GM18907 (cell line): ENCODE measurements around the gene TFDP1.
"Not testable (repeated sequence)": the region's sequence is repeated elsewhere in the genome, so short reads cannot be mapped to it uniquely, and the experiment has no call there.

ENCODE experiments used
- ATAC-seq: cut with Tn5 transposase; IDR thresholded peaks from one replicate; pipeline ENCODE4 v1.9.1; 2021; ENCODE audit warnings: mild to moderate bottlenecking, moderate library complexity; ENCODE audit not compliant: unreplicated experiment

TFDP1 gene

DNA sequence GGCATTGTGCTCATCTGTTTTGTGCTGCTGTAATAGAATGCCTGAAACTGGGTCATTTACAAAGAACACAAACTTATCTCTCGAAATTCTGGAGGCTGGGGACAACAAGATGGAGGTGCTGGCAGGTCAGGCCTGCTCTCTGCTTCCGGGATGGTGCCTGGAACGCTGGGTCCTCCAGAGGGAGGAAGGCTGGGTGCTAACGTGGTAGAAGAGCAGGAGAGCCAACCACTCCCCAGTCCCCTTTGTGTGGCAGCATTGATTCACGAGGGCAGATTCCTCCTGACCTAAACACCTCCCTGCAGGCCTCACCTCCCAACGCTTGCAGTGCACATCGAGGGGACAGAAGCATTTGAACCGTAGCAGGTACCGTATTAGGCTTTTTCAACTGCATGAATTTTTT is 34.1 kb upstream of the TFDP1 start:
- ATAC-seq = no peak

DNA sequence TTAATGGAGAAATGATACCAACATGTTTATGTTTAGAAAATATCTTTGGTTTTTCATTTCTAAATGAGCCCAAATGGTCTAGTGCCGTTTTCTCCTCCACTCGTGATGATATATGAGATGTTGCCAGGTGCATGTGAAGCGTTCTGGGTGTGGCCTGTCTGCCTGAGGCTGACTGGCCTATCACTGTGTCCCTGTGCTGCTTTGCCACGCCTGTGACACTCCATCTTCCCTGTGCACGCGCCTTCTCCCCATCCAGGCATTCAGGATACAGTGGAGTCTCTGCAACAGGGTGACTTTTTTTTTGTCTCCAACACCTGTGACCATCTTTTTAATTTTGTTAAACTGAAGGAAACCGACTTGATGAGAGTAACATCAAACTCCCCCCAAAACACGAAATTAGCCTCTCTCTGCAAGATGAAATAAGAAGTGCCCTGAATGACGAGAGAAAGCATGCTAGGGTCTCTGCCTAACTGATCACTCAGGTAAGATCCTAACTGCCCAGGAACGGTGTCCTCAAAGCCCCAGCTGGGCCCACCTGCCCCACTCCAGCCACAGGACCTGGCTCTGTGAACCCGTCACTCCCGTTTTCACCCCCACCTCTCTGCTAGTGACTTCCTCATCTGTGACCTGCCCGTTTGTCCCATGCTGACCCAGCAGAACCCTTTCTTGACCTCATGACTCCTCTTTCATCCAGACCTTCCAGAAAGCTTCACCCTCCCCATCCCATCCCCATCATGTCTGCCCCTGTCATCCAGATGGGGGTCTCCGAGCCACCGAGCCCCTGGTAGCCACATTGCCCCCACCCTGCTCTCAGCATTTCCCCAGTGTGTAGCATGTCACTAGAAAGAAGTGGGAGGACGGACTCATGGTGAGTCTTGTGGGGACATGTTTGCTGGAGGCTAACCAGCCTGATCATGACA is 33.2 kb upstream of the TFDP1 start:
- no peak for ATAC-seq

DNA sequence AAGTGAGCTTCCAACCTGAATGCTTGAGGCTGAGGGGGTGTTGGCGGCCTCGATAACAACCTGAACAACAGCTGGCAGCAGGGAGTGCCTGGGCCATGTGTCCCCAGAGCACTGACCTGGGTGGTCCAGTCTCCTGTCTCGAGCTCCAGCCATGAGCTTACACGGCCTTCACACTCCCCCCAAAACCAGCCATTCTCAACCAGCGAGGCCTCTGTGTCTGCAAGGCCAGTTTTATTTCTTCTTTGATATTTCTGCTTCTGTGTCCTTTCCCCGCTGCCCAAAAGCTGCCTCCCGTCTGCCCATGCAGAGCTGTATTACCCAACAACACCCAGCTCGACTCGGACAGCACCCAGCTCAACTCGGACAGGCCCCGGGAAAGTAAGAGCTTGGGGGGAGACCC is 32.5 kb upstream of the TFDP1 start:
- no peak for ATAC-seq

DNA sequence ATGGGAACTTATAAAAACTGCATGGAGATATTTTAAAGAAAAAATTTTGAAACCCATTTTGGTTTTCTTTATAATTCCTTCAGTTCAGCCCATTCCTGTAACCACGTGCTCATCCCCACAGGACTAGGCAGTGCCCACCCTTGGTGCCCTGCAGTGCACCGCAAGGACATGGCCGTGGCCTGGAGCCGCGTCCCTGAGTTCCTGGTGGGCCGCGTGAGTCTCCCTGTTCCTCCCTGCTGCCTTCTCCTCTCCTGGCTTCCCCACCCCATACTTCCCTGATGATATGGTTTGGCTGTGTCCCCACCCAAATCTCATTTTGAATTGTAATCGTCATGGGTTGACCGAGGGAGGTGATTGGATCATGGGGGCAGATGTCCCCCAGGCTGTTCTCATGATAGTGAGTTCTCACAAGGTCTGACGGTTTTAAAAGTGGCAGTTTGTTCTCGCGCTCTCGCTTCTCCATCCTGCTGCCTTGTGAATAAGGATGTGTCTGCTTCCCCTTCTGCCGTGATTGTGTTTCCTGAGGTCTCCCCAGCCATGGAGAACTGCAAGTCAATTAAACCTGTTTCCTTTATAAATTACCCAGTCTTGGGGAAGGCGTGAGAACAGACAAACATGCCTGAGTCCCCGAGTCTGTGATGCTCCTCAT is 31.6 kb upstream of the TFDP1 start:
- no peak for ATAC-seq

DNA sequence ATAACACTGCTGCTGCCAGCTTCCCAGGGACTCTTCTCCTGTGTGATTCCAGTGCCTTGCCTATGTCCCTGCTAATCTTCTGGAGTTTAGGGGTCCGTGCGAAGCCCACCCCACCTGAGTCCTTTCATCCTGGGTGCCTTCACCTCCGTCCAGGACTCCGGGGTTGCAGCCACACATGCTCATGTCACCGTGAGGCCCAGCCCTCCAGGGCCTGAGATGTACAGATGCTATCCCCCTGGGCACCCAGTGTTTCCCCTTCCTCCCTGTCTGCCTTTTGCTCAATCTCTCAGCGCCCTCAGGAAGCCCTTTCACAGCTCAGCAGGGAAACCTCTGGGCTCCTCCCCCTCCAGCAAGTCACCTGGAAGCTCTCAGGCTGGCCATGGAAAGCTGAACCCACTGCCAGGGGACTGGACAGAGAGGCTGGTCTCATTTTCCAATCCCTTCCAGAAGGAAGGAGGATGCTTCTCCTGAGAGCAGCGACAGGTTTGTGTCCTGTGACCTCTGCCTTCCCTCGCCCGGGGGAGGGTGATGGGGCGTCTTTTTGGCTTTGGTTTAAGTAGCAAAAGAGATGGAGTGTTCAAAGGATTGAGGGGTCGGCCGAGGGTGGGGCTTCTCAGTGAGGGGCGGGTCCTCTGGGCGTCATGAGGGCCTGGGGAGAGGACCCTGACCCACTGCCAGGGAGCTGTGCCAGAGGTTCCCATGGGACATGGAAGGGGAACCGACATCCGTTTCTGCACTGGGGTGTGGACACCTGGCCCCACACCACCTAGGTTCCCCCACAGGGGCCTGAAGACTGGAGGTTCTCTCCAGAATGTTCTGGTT is 30.8 kb upstream of the TFDP1 start:
- ATAC-seq = no peak

DNA sequence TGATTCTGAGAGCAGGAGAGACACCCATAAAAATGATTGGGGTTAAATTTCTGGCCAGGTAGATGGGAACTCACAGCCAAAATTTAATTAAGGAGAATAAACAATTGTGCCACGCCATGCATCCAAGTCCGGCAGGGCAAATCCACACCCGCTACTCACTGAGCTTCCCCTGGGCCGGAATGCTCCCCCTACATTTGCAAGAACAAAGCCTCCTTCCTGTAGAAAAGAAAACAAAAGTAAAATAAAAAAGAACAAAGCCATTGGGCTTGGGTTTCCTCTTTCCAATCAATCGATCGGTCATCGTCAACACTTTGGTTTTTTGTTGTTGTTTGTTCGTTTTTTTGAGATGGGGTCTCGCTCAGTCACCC is 30.2 kb upstream of the TFDP1 start:
- ATAC-seq = no peak

DNA sequence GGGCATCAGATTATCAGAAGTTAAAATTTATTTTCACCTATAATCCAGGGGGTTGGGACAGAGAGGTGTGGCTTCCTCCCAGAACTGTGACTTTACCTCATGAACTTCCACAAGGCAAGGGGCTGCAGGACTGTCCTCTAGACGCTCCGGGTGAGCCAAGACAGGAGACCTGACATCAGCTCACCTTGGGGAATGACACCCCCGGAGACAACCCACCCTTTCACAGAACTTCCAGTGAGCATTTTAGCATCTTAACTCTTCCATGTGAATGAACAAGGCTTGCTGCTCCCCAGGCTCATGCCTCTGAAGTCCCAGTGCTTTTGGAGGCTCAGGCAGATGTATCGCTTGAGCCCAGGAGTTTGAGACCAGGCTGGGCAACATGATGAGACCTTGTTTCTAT is 29.4 kb upstream of the TFDP1 start:
- no peak for ATAC-seq

DNA sequence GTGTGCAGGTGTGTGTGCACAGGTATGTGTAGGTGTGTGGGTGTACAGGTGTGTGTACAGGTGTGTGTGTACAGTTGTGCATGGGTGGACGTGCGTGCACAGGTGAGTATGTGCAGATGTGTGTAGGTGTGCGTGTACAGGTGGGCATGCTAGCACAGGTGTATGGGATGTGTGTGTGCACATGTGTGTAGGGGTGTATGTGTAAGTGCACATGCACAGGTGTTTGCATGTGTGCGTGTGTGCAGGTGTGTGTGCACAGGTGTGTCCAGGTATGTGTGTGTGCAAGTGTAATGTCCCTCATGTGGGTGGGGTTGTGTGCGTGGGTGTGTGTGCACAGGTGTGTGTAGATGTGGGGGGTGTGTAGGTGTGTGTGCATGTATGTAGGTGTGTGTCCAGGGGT is 27.5 kb upstream of the TFDP1 start:
- ATAC-seq = no peak

DNA sequence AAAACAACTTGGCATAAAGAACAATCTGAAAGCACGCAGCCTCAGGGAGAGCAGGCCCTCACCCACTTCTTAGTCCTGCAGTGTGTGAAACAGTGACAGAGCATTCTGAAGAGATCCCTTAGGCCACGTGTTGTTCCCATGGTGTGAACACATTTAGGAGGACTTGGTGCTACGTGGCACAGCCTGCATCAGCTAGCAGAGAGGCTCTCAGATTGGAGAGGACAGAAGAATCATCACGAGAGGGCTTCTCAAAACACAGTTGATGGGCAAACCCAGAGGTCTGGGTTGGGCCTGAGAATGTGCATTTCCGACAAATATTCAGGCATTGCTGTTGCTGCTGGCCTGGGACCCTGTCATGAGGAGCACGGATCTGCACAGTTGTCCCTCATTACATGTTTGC is 26.1 kb upstream of the TFDP1 start:
- ATAC-seq = no peak

DNA sequence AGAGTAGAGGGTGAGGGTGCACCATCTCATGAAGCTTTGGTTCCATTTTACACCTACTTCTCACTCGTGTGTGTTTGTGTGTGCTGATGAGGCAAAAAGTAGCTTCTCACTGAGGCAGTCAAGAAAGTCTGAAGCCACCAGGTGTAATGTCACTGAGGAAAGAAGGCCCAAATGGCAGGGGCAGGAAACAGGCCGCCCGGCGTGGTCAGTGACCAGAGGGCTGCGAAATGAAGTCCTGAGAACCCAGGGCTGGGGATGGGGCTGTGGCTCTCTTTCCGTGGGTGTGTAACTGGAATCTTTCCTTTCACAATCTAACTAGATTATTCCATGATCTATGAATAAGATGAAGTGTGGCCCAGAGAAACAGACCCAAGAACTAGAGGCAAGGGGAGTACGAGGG is 25.5 kb upstream of the TFDP1 start:
- ATAC-seq = no peak

DNA sequence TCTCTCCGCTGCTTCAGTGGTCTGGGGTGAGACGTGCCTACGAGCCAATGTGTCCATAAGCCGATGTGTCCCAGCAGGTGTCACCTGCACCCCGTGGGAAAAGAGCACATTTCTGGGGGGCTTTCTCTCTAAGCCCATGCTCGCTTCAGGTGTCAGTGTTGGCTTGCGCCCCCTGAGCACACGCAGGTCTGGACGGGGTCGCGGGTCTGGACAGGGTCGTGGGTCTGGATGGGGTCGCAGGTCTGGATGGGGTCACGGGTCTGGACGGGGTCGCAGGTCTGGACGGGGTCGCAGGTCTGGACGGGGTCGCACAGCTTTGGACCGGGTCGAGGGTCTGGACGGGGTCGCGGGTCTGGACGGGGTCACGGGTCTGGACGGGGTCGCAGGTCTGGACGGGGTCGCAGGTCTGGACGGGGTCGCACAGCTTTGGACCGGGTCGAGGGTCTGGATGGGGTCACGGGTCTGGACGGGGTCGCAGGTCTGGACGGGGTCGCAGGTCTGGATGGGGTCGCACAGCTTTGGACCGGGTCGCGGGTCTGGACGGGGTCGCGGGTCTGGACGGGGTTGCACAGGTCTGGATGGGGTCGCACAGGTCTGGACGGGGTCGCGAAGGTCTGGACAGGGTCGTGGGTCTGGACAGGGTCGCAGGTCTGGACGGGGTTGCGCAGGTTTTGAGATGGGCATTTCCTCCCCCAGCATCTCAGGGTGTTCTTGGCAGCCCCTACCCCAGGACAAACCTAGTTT is 24.5 kb upstream of the TFDP1 start:
- no peak for ATAC-seq

DNA sequence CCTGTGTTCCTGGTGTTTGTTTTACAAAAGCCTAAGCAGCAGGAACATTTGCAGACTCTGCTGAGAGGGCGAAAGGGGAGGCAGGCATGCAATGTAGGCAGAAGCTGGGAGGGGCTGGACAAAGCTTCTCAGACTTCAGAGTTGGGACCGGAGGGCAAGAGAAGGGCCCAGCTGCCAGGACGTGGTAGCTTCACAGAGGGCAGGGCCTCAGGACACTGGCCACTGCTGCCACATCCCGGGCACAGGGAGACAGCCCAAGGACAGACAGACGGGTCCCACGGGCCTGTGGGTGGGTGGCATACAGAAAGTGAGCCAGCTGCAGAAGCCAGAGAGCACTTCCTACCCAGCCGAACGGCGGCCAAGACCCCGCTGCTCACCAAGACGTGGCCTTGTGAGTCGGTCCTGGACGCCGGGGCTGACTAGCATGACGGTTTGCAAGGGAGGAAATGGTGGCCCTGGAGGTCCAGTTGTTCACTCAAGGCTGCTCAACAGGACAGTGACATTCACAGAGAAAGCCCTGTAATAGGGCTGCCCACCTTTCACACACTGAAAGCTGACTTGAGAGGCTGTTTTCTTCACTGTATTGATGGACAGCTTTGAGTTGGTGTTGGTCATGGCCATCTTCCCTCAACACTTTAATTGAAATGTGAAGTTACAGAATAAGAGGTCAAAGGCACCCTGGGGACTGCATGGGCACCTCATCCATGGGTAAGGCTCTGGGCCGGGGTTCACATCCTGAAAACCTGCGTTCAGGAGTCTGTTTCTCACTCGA is 23.7 kb upstream of the TFDP1 start:
- no peak for ATAC-seq

DNA sequence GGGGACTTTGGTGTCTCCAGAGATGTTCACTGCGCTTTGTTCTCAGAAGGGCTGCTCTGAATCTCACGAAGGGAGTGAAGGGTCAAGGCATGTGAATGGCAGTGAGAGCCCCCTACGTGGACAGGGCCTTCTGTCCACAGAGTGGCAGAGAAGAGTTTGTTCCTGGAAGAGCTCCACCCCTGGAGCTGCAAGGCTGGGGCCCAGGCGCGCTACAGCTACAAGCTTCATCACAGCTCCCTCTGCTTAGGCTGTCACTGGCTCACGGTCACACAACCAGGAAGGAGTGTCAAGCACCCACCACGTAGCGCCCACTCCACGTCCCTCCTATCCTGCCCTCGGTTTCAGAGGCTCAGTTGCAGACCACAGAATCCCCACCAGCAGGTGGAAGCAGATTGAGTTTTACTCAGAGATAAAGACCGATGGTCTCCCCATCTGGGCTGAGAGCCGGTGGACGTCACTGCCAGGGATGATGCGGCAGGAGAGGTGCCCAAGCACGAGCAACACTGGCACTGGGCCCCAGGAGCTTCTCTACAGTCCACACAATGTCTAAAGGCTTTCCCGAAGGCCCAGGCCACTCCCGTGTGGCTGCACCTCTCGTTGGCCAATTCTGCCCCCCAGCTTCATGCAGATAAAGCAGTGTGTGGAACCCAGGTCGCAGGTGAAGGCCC is 23.0 kb upstream of the TFDP1 start:
- ATAC-seq = no peak

DNA sequence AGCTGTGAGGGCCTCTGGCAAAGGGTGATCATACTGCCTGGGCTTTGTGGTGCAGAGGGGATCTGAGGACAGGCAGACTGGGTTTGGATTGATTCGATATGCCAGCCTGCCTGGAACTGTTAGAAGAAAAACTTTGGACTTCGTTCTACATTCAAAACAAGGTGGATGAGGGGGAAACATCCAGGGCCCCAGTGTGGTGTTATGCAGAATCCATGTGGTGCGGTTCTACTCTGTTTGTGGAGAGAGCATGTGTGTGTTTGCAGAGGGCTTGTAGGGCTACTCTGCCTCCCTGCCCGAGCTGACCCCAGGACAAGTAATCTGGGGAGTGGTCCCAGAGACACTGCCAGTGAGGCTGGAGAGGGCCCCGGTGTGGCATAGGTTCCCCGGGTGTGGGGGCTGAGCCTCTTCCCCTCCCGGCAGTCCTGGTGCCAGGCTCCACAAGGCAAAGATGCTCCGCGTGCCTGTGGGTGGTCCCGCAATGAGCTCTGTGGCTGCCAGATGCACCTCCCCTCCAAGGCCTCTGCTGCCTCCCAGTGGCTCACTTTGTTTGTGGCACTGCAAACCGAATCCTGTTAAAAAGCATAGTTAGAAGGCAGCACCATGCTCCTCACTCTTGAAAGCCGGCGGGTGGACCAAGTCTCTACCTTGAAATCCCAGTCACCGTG is 22.3 kb upstream of the TFDP1 start:
- peak; percentile 48 for ATAC-seq

DNA sequence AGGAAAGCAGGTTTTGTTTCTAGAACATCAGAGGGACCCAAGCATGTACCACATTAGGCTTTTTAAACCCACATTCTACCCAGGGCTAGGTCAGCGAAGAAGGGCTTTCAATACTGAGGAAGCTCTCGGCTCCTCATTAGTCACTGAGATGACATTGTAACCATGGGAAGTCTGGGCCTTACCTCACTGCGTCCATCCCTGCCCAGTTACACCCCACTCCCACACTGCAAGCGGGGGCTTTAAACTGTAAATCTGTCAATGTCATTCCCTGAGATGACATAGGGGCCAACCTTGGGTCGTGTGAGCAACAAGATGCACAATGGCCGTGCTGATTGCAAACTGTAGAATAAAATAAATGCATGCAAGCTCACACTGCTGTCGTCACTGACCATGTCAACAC is 21.7 kb upstream of the TFDP1 start:
- ATAC-seq = no peak

DNA sequence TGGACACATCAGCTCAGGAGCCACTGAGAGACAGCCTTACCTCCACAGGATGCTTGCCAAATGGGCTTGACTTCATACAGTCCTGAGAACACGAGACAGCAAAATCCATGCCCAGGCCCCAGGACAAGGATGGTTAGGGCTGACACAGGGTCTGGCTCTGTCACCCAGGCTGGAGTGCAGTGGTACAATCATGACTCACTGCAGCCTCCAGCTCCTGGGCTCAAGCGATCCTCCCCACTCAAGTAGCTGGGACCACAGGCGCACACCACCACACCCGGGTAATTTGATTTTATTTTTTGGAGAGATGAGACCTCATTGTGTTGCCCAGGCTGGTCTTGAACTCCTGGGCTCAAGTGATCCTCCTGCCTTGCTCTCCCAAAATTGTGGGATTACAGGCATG is 21.0 kb upstream of the TFDP1 start:
- ATAC-seq = not testable (repeated sequence)

DNA sequence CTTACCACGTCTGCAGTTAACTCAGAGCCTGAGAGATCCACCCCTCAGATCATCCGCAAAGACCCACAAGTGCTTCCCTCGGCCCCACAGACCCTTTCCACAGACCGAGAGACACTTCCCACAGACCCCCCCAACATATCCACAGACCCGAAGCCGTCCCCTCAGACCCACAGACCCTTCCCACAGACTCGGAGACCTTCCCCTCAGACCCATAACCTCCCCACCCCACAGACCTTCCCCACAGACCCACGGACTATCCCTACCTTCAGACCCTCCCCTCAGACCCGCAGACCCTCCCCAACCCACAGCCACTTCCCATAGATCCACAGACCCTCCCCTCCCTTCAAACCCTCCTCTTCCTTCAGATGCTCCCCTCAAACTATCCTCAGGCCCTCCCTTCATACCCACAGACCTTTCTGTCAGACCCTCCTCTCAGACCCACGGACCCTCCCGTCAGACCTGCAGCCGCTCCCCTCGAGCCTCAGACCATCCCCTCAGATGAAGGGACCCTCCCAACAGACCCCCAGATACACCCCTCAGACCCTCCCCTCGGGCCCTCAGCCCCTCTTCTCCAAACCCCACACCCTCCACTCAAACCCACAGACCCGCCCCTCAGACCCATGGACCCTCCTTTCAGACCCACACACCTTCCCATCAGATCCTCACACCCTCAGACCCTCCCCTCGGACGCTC is 20.1 kb upstream of the TFDP1 start:
- no peak for ATAC-seq

DNA sequence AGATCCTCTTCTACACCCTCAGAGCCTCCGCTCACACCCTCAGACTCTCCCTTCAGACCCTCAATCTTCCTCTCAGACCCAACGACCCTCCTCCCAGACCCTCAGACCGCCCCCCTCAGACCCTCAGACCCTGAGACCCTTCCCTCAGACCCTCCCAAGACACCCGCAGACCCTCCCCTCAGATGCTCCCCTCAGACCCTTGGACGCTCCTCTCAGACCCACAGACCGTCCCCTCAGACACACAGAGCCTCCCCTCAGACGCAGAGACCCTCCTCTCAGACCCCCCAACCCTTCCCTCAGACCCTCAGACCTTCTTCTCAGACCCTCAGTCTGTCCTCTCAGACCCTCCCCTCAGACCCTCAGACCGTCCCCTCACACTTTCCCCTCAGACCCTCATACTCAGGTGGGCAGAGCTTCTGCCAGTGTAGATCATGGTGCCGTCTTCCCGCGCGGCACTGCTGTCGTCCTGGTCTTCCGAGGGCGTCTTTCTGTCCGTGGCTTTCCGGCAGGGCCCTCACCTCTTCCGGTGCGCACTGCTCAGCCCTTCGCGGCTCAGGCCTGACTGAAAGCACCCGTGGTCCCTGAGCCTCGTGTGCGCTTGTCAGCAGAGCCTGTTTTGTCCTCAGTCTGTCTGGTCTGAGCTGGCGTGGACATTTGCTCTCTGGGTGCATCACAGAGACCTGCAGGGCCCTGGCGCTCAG is 18.9 kb upstream of the TFDP1 start:
- ATAC-seq = no peak
